ENCODE data around the gene CDK18. TPM values are rescaled to one million over a fixed set of nuclear protein-coding genes. Genes with fewer than 3 reads are reported as not detected.

Gene CDK18
- total RNA-seq, 1 donor from 2014 or later: 0.21 TPM

- Mint-ChIP-seq H3K27me3 (ENCODE audit: insufficient read depth) (peaks cover 21% of the 10 kb centered on the region), H3K36me3 (ENCODE audit: low read depth) (no peaks in the 10 kb centered on the region), H3K4me1 (ENCODE audit: low read depth) (peaks cover 6% of the 10 kb centered on the region), H3K27ac (no peak overlapping the region), H3K9me3 (no peaks in the 10 kb centered on the region), H3K4me3 (no peak overlapping the region)
- intact Hi-C loops (cut with micrococcal nuclease): no loop called here
- DNase-seq (ENCODE audit: low spot score): no peak
These were observed 3.9 kb upstream of the CDK18 start for GRCh38 chr1:205500240-205501233.

GRCh38 chr1:205502111-205502810, 2.2 kb upstream of the CDK18 start:
- intact Hi-C loops (cut with micrococcal nuclease): no loop called here
- H3K27me3 Mint-ChIP-seq (ENCODE audit: insufficient read depth): peaks cover 26% of the 10 kb centered on the region
- H3K27ac Mint-ChIP-seq: no peak overlapping the region
- H3K4me1 Mint-ChIP-seq (ENCODE audit: low read depth): peaks cover 6% of the 10 kb centered on the region
- no peaks in the 10 kb centered on the region for H3K9me3 Mint-ChIP-seq
- DNase-seq (ENCODE audit: low spot score): no peak
- H3K36me3 Mint-ChIP-seq (ENCODE audit: low read depth): no peaks in the 10 kb centered on the region
- no peak overlapping the region for H3K4me3 Mint-ChIP-seq

DNA sequence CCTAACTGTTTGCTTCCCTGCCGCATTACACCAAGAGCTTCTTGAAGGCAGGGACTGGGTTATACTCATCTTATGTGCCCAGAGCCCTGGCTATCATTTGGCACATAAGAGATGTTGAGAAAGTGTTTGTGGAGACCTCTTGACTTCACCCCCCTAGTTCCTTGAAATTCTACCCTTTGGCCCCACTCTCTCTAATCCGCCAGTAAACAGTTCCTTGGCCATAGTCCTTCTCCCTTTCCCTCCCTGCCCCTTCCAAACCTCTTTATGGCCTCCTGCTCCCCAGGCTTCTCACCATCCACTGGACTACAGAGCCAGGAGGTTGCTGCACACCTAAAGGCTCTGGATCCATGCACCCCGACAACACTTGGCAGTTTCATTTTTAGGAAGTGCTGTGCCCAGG, 1.5 kb upstream of the CDK18 start:
- intact Hi-C loops (cut with micrococcal nuclease): no loop called here
- Mint-ChIP-seq H3K36me3 (ENCODE audit: low read depth) (no peaks in the 10 kb centered on the region), H3K4me3 (no peak overlapping the region), H3K9me3 (no peaks in the 10 kb centered on the region), H3K27me3 (ENCODE audit: insufficient read depth) (peaks cover 27% of the 10 kb centered on the region), H3K4me1 (ENCODE audit: low read depth) (peaks cover 6% of the 10 kb centered on the region), H3K27ac (no peak overlapping the region)
- no peak for DNase-seq (ENCODE audit: low spot score)

DNA sequence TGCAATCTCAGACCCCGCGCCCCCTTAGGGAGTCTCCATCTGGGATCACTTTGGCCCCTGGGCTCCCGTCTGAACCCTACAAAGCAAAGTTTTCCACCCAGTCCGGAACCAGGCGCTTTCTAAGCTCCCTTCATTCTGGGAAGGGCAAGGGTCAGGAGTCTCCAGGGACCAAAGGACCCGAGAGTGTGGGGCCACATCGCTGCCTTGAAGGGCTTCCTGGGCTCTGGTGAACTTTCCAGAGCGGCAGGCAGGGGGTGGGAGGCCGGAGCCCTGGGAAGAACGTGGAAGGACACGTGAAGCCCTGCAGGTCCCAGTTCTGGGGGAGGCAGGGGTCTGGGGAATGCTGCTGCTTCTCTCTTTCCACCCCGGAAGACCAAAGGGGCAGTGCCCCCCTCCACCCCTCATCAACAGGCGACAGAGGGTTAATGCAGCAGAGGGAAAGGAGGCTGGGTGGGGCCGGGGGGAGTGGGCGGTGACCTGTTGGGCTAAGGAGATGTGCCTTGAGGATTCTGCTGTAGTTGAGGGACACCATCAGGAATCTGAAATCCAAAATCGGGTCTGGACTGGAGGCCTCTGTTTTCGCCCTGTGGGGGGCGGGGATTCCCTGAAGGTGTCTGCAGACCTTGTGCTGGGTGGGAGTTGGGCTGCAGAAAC, 734 bp downstream of the CDK18 start:
- no peak overlapping the region for H3K27ac Mint-ChIP-seq
- H3K9me3 Mint-ChIP-seq: no peaks in the 10 kb centered on the region
- H3K36me3 Mint-ChIP-seq (ENCODE audit: low read depth): no peaks in the 10 kb centered on the region
- no peak for DNase-seq (ENCODE audit: low spot score)
- H3K27me3 Mint-ChIP-seq (ENCODE audit: insufficient read depth): peaks cover 27% of the 10 kb centered on the region
- intact Hi-C loops (cut with micrococcal nuclease): no loop called here
- peak overlapping the region; percentile 45 for H3K4me3 Mint-ChIP-seq
- peaks cover 6% of the 10 kb centered on the region for H3K4me1 Mint-ChIP-seq (ENCODE audit: low read depth)

GRCh38 chr1:205505791-205506190, 1.3 kb downstream of the CDK18 start:
- no peak for DNase-seq (ENCODE audit: low spot score)
- Mint-ChIP-seq H3K9me3 (no peaks in the 10 kb centered on the region), H3K27me3 (ENCODE audit: insufficient read depth) (peaks cover 27% of the 10 kb centered on the region), H3K4me1 (ENCODE audit: low read depth) (peaks cover 6% of the 10 kb centered on the region), H3K4me3 (no peak overlapping the region), H3K27ac (no peak overlapping the region), H3K36me3 (ENCODE audit: low read depth) (no peaks in the 10 kb centered on the region)
- intact Hi-C loops (cut with micrococcal nuclease): no loop called here

GRCh38 chr1:205506409-205507200, 2.1 kb downstream of the CDK18 start:
- no peak for DNase-seq (ENCODE audit: low spot score)
- Mint-ChIP-seq H3K27ac (no peak overlapping the region), H3K36me3 (ENCODE audit: low read depth) (no peaks in the 10 kb centered on the region), H3K4me3 (no peak overlapping the region), H3K4me1 (ENCODE audit: low read depth) (peaks cover 6% of the 10 kb centered on the region), H3K9me3 (no peaks in the 10 kb centered on the region), H3K27me3 (ENCODE audit: insufficient read depth) (peaks cover 27% of the 10 kb centered on the region)
- intact Hi-C loops (cut with micrococcal nuclease): no loop called here

GRCh38 chr1:205508227-205508714, 3.8 kb downstream of the CDK18 start:
- no peak overlapping the region for H3K4me3 Mint-ChIP-seq
- H3K27me3 Mint-ChIP-seq (ENCODE audit: insufficient read depth): peaks cover 18% of the 10 kb centered on the region
- H3K9me3 Mint-ChIP-seq: no peaks in the 10 kb centered on the region
- no peak for DNase-seq (ENCODE audit: low spot score)
- H3K4me1 Mint-ChIP-seq (ENCODE audit: low read depth): peaks cover 6% of the 10 kb centered on the region
- no peaks in the 10 kb centered on the region for H3K36me3 Mint-ChIP-seq (ENCODE audit: low read depth)
- intact Hi-C loops (cut with micrococcal nuclease): no loop called here
- no peak overlapping the region for H3K27ac Mint-ChIP-seq

DNA sequence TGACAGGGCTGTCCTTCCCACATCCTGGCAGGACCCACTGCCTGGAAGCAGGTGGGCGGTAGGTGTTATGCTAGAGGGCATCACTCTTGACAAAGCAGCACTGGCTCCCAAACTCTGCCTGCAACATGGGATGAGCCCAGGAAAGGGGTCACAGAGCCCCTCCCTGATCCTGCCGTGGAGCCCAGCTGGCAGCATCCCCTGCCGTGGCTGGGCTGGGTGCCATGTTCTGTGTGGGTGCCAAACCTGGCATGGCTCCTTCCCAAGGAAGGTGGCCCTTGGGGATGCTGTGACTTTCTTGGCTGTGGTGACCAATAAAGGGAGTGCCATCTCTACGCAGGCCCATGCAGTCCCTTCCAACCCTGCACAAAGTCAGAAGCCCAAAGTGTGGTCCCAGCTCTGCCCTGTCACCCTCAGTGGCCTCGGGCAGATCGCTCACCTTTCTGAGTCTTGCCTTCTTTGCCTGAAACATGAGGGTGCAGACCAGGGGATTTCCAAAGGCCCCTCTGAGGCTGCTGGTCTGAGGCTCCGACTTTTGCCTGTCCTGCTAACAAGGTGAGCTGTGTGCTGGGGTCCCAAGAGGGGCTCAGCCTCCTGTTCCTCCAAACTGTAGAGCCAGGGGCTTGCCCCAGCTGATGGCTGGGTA, 6.0 kb downstream of the CDK18 start:
- DNase-seq (ENCODE audit: low spot score): no peak
- no peak overlapping the region for H3K27ac Mint-ChIP-seq
- H3K4me1 Mint-ChIP-seq (ENCODE audit: low read depth): no peaks in the 10 kb centered on the region
- peaks cover 10% of the 10 kb centered on the region for H3K27me3 Mint-ChIP-seq (ENCODE audit: insufficient read depth)
- H3K36me3 Mint-ChIP-seq (ENCODE audit: low read depth): no peaks in the 10 kb centered on the region
- intact Hi-C loops (cut with micrococcal nuclease): no loop called here
- H3K9me3 Mint-ChIP-seq: no peaks in the 10 kb centered on the region
- no peak overlapping the region for H3K4me3 Mint-ChIP-seq

DNA sequence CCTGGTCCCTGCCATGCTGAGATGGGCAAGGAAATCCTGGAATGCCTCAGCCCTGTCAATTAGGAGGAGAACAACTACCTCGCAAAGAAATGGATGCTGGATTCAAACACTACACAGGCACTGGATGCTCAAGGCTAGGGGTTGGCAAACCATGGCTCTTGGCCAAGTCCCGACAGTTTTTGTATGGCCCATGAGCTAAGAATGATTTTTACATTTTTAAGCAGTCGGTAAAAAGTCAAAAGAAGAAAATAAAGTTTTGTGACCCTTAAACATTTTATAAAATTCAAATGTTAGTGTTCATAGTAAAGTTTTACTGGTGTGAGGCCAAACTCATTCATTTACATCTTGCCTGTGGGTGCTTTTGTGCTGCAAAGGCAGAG, 6.5 kb downstream of the CDK18 start:
- no peak overlapping the region for H3K27ac Mint-ChIP-seq
- no peaks in the 10 kb centered on the region for H3K9me3 Mint-ChIP-seq
- no peaks in the 10 kb centered on the region for H3K4me1 Mint-ChIP-seq (ENCODE audit: low read depth)
- peaks cover 8% of the 10 kb centered on the region for H3K27me3 Mint-ChIP-seq (ENCODE audit: insufficient read depth)
- no peak overlapping the region for H3K4me3 Mint-ChIP-seq
- no peak for DNase-seq (ENCODE audit: low spot score)
- intact Hi-C loops (cut with micrococcal nuclease): no loop called here
- no peaks in the 10 kb centered on the region for H3K36me3 Mint-ChIP-seq (ENCODE audit: low read depth)

GRCh38 chr1:205512059-205513045, 7.9 kb downstream of the CDK18 start:
- intact Hi-C loops (cut with micrococcal nuclease): no loop called here
- DNase-seq (ENCODE audit: low spot score): no peak
- H3K9me3 Mint-ChIP-seq: no peaks in the 10 kb centered on the region
- H3K4me3 Mint-ChIP-seq: no peak overlapping the region
- H3K36me3 Mint-ChIP-seq (ENCODE audit: low read depth): no peaks in the 10 kb centered on the region
- H3K27me3 Mint-ChIP-seq (ENCODE audit: insufficient read depth): peaks cover 4% of the 10 kb centered on the region
- no peaks in the 10 kb centered on the region for H3K4me1 Mint-ChIP-seq (ENCODE audit: low read depth)
- H3K27ac Mint-ChIP-seq: no peak overlapping the region

GRCh38 chr1:205513774-205514173, 9.3 kb downstream of the CDK18 start:
- Mint-ChIP-seq H3K36me3 (ENCODE audit: low read depth) (no peaks in the 10 kb centered on the region), H3K9me3 (no peaks in the 10 kb centered on the region)
- DNase-seq (ENCODE audit: low spot score): no peak

More at GRCh38 chr1:205513774-205514173, 9.3 kb downstream of the CDK18 start:
- Mint-ChIP-seq H3K27ac (no peak overlapping the region), H3K27me3 (ENCODE audit: insufficient read depth) (peaks cover 8% of the 10 kb centered on the region), H3K4me1 (ENCODE audit: low read depth) (no peaks in the 10 kb centered on the region), H3K4me3 (no peak overlapping the region)
- intact Hi-C loops (cut with micrococcal nuclease): no loop called here
